HL-60 (cell line): ENCODE data around the gene ZSWIM3.

Source experiments
- GABPA ChIP-seq: IDR thresholded peaks from 2 replicates; pipeline ENCODE4 v1.6.1; 2012; ENCODE audit warnings: low read depth
- POLR2AphosphoS5 ChIP-seq: IDR thresholded peaks from 2 replicates; pipeline ENCODE4 v1.6.1; 2012; ENCODE audit warnings: low read depth
- SPI1 ChIP-seq: IDR thresholded peaks from 2 replicates; pipeline ENCODE4 v1.6.1; 2012; ENCODE audit warnings: low read depth, mild to moderate bottlenecking, borderline replicate concordance
- TF ChIP-seq, protein P1 (sequence below): IDR thresholded peaks from one replicate; pipeline ENCODE4 v1.5.1; 2011; ENCODE audit warnings: low read length, control low read depth, inconsistent platforms; ENCODE audit not compliant: insufficient read depth
- TF ChIP-seq, protein P2 (sequence below): IDR thresholded peaks from 2 replicates; pipeline ENCODE4 v1.6.1; 2012; ENCODE audit warnings: low read depth; ENCODE audit not compliant: insufficient replicate concordance

DNA sequence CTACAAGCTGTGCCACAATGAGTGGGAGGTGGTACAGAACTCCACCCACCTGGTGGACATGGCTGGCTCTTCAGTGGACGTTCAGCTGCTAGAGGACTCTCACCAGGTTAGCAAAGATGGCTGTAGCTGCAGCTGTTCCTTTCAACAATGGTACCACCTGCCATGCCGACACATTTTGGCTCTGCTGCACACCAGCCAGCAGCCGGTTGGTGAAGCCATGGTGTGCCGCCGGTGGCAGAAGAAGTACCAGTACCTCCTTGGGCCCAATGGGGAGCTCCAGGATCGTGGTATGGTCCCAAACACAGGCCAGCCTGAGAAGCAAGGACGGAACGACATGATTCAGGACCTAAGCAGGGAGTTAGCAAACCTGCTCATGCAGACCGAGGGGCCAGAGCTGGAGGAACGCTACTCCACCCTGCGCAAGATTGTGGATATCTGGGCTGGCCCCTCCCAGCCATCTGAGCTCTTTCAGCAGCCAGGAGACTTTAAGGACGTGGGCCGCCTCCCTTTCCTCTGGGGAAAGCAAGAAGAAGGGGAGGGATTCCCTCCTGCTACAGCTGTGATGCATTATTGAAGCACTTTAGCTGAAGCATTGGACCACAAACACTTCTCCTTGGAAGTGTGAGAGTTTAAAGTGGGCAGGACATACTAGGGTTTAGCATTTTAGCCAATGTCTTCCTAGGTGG lies 20.8 kb downstream of the ZSWIM3 start:
- TF ChIP-seq, protein P1, sequence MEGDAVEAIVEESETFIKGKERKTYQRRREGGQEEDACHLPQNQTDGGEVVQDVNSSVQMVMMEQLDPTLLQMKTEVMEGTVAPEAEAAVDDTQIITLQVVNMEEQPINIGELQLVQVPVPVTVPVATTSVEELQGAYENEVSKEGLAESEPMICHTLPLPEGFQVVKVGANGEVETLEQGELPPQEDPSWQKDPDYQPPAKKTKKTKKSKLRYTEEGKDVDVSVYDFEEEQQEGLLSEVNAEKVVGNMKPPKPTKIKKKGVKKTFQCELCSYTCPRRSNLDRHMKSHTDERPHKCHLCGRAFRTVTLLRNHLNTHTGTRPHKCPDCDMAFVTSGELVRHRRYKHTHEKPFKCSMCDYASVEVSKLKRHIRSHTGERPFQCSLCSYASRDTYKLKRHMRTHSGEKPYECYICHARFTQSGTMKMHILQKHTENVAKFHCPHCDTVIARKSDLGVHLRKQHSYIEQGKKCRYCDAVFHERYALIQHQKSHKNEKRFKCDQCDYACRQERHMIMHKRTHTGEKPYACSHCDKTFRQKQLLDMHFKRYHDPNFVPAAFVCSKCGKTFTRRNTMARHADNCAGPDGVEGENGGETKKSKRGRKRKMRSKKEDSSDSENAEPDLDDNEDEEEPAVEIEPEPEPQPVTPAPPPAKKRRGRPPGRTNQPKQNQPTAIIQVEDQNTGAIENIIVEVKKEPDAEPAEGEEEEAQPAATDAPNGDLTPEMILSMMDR, result no peak
- TF ChIP-seq SPI1, result no peak
- TF ChIP-seq POLR2AphosphoS5, result no peak
- TF ChIP-seq, protein P2, sequence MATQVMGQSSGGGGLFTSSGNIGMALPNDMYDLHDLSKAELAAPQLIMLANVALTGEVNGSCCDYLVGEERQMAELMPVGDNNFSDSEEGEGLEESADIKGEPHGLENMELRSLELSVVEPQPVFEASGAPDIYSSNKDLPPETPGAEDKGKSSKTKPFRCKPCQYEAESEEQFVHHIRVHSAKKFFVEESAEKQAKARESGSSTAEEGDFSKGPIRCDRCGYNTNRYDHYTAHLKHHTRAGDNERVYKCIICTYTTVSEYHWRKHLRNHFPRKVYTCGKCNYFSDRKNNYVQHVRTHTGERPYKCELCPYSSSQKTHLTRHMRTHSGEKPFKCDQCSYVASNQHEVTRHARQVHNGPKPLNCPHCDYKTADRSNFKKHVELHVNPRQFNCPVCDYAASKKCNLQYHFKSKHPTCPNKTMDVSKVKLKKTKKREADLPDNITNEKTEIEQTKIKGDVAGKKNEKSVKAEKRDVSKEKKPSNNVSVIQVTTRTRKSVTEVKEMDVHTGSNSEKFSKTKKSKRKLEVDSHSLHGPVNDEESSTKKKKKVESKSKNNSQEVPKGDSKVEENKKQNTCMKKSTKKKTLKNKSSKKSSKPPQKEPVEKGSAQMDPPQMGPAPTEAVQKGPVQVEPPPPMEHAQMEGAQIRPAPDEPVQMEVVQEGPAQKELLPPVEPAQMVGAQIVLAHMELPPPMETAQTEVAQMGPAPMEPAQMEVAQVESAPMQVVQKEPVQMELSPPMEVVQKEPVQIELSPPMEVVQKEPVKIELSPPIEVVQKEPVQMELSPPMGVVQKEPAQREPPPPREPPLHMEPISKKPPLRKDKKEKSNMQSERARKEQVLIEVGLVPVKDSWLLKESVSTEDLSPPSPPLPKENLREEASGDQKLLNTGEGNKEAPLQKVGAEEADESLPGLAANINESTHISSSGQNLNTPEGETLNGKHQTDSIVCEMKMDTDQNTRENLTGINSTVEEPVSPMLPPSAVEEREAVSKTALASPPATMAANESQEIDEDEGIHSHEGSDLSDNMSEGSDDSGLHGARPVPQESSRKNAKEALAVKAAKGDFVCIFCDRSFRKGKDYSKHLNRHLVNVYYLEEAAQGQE, result no peak
- TF ChIP-seq GABPA, result no peak
